Activated CD8-positive, alpha-beta T cell treated with anti-CD3 and anti-CD28 coated beads for 36 hours (primary cell): ENCODE data around the gene POLR2L. TPM values are rescaled to one million over a fixed set of nuclear protein-coding genes. Genes with fewer than 3 reads are reported as not detected.
A peak's percentile ranks its signal among the peaks of the same experiment; 100 is the strongest.

ENCODE experiments used
- ATAC-seq: fragments of 200-7000 bp; cut with Tn5 transposase; one replicate; pipeline ENCODE4 v1.10.0; 2021; ENCODE audit warnings: mild to moderate bottlenecking, moderate library complexity
- CTCF ChIA-PET: fragments of 350-600 bp; sonication (Branson Sonifier 250); formaldehyde crosslinking; loops from one replicate; lab custom pipeline; 2021; ENCODE audit warnings: antibody characterized with exemption; lab: Charles Lee
- POLR2A ChIA-PET: fragments of 350-600 bp; sonication (Branson Sonifier 250); formaldehyde crosslinking; loops from one replicate; lab custom pipeline; 2021; ENCODE audit warnings: antibody characterized with exemption; lab: Charles Lee
- DNase-seq: peaks from one replicate; pipeline ENCODE4 v3.0.0-alpha.2; 2020
- H3K27ac Mint-ChIP-seq: one replicate; pipeline ENCODE4 v1.8.0; 2021; ENCODE audit warnings: mild to moderate bottlenecking, mixed read lengths
- H3K27me3 Mint-ChIP-seq: one replicate; pipeline ENCODE4 v1.8.0; 2021; ENCODE audit warnings: mixed read lengths
- H3K36me3 Mint-ChIP-seq: one replicate; pipeline ENCODE4 v1.8.0; 2021; ENCODE audit warnings: low read depth, mixed read lengths
- H3K4me1 Mint-ChIP-seq: one replicate; pipeline ENCODE4 v1.8.0; 2021; ENCODE audit warnings: low read depth, mixed read lengths
- H3K4me3 Mint-ChIP-seq: one replicate; pipeline ENCODE4 v1.8.0; 2021; ENCODE audit warnings: mild to moderate bottlenecking, moderate library complexity, mixed read lengths
- H3K9me3 Mint-ChIP-seq: one replicate; pipeline ENCODE4 v1.8.0; 2021; ENCODE audit warnings: mixed read lengths
- CTCF ChIP-seq: fragments of 200-600 bp; IDR thresholded peaks from one replicate; pipeline ENCODE4 v1.8.0; 2022; ENCODE audit warnings: antibody characterized with exemption, mild to moderate bottlenecking
- intact Hi-C: fragments of 100-400 bp; cut with micrococcal nuclease; formaldehyde crosslinking; loops from one replicate; pipeline ENCODE4 v1.10.0; 2022
- total RNA-seq, 2 experiments: library from RNA; stranded (reverse); gene quantifications; one replicate each; pipeline ENCODE4 v1.2.3, GENCODE V29; 2021

POLR2L gene
- total RNA-seq, 2 experiments from 2014 or later: 83.0 to 89.2 TPM

- no peaks in the 10 kb centered on the region for H3K9me3 Mint-ChIP-seq
- ChIA-PET CTCF (interaction anchor here (0.7 to 2.3 kb wide), 8 partner anchors 11 to 279 kb away, joined by 3 to 7 read pairs (median 3); partner anchors contain the start of gene RPLP2), POLR2A (interaction anchor here (0.7 to 2.8 kb wide), 13 partner anchors 9 to 261 kb away, joined by 3 to 14 read pairs (median 3); partner anchors contain the start of genes PNPLA2, POLR2L, RPLP2 and TSPAN4)
- intact Hi-C loops: no loop called here
- H3K36me3 Mint-ChIP-seq: peaks cover 11% of the 10 kb centered on the region
- H3K4me3 Mint-ChIP-seq: peak overlapping the region; percentile 77
- peaks cover 14% of the 10 kb centered on the region for H3K4me1 Mint-ChIP-seq
- peak overlapping the region; percentile 80 for H3K27ac Mint-ChIP-seq
- no peaks in the 10 kb centered on the region for H3K27me3 Mint-ChIP-seq
- DNase-seq (no peak), ATAC-seq (no peak)
- TF ChIP-seq CTCF: no peak
Measured at GRCh38 chr11:796565-797295, 45.6 kb downstream of the POLR2L start.

- intact Hi-C loops: no loop called here
- no peak for TF ChIP-seq CTCF
- Mint-ChIP-seq H3K9me3 (no peaks in the 10 kb centered on the region), H3K27ac (peak overlapping the region; percentile 80), H3K27me3 (no peaks in the 10 kb centered on the region), H3K36me3 (peaks cover 14% of the 10 kb centered on the region), H3K4me3 (peak overlapping the region; percentile 77), H3K4me1 (peaks cover 14% of the 10 kb centered on the region)
- ATAC-seq: peak; percentile 71
- ChIA-PET CTCF (interaction anchor here (0.5 to 1.6 kb wide), 7 partner anchors 10 to 260 kb away, joined by 3 to 4 read pairs (median 3); no protein-coding TSS in a partner anchor), POLR2A (interaction anchor here (0.6 to 2.8 kb wide), 13 partner anchors 8 to 49 kb away, joined by 3 to 14 read pairs (median 3); partner anchors contain the start of genes PNPLA2 and RPLP2)
- peak; percentile 94 for DNase-seq
Measured at GRCh38 chr11:795634-796564, 46.4 kb downstream of the POLR2L start.

- Mint-ChIP-seq H3K27me3 (no peaks in the 10 kb centered on the region), H3K4me1 (peaks cover 14% of the 10 kb centered on the region), H3K9me3 (no peaks in the 10 kb centered on the region), H3K4me3 (peak overlapping the region; percentile 77), H3K36me3 (peaks cover 15% of the 10 kb centered on the region), H3K27ac (no peak overlapping the region)
- DNase-seq (peak; percentile 26), ATAC-seq (no peak)
- intact Hi-C loops: no loop called here
- POLR2A ChIA-PET: interaction anchor here (0.6 to 2.8 kb wide), 4 partner anchors 9 to 48 kb away, joined by 3 to 8 read pairs (median 3); no protein-coding TSS in a partner anchor
- TF ChIP-seq CTCF: no peak
- CTCF ChIA-PET: interaction anchor here (0.7 to 1.6 kb wide), 3 partner anchors 11 to 259 kb away, joined by 3 to 4 read pairs (median 3); no protein-coding TSS in a partner anchor
Measured at GRCh38 chr11:794766-795633, 47.3 kb downstream of the POLR2L start.

GRCh38 chr11:794013-794765 is 48.1 kb downstream of the POLR2L start:
- Mint-ChIP-seq H3K27me3 (no peaks in the 10 kb centered on the region), H3K27ac (no peak overlapping the region), H3K9me3 (no peaks in the 10 kb centered on the region), H3K4me1 (peaks cover 14% of the 10 kb centered on the region), H3K4me3 (peak overlapping the region; percentile 77), H3K36me3 (peaks cover 15% of the 10 kb centered on the region)
- no peak for DNase-seq
- intact Hi-C loops: no loop called here
- no peak for ATAC-seq
- POLR2A ChIA-PET: interaction anchor here (0.6 to 2.8 kb wide), 6 partner anchors 8 to 66 kb away, joined by 3 to 8 read pairs (median 4); no protein-coding TSS in a partner anchor
- CTCF ChIA-PET: interaction anchor here (1.4 kb wide), 1 partner anchor 19 kb away, joined by 3 read pairs; no protein-coding TSS in a partner anchor
- TF ChIP-seq CTCF: no peak
